ENCODE measurements around the gene DHRS7B. TPM values are rescaled to one million over a fixed set of nuclear protein-coding genes. Genes with fewer than 3 reads are reported as not detected.

DHRS7B gene
- polyA plus RNA-seq, 1 donor from 2014 or later, result 35.8 TPM

DNA sequence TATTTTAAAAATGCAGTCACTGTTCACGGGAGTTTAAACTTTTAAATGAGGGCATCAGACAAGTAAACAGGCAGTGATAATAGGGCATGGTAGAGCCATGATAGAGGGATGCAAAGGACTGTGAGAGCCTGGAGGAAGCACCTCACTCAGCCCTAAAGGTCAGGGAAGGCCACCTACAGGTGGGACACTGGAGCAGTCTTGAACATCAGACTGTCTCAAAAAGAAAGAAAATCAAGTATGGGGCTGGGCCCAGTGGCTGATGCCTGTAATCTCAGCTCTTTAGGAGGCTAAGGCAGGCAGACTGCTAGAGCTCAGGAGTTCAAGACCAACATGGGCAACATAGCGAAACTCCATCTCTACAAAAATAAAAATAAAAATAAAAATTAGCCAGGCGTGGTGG lies 31.0 kb upstream of the DHRS7B start:
- H3K9me3 ChIP-seq (ENCODE audit: low read length), result no peaks in the 10 kb centered on the region
- H3K36me3 ChIP-seq (ENCODE audit: insufficient read depth, low read length), result no peaks in the 10 kb centered on the region
- no peak overlapping the region for H3K9ac ChIP-seq (ENCODE audit: low read length)
- H3F3A ChIP-seq (ENCODE audit: insufficient read depth, low read length, poor library complexity, severe bottlenecking), result no peaks in the 10 kb centered on the region
- H3K9me2 ChIP-seq (ENCODE audit: insufficient read depth, low read length), result no peaks in the 10 kb centered on the region
- H2AFZ ChIP-seq (ENCODE audit: low read depth, low read length), result no peak overlapping the region
- TF ChIP-seq SMC3 (conservative IDR thresholded peaks at IDR 0.05; ENCODE audit: poor library complexity) (no peak), RAD21 (conservative IDR thresholded peaks at IDR 0.05) (no peak), EZH2 (IDR thresholded peaks at IDR 0.05; ENCODE audit: borderline replicate concordance, insufficient read depth, low read length, poor library complexity, severe bottlenecking) (no peak), EP300 (conservative IDR thresholded peaks at IDR 0.05; ENCODE audit: poor library complexity, severe bottlenecking) (no peak), TAF1 (IDR thresholded peaks at IDR 0.05; ENCODE audit: low read depth) (no peak), POLR2AphosphoS5 (IDR thresholded peaks at IDR 0.05) (no peak), MXI1 (conservative IDR thresholded peaks at IDR 0.05; ENCODE audit: poor library complexity, severe bottlenecking) (no peak)
- TF ChIP-seq, protein P1, sequence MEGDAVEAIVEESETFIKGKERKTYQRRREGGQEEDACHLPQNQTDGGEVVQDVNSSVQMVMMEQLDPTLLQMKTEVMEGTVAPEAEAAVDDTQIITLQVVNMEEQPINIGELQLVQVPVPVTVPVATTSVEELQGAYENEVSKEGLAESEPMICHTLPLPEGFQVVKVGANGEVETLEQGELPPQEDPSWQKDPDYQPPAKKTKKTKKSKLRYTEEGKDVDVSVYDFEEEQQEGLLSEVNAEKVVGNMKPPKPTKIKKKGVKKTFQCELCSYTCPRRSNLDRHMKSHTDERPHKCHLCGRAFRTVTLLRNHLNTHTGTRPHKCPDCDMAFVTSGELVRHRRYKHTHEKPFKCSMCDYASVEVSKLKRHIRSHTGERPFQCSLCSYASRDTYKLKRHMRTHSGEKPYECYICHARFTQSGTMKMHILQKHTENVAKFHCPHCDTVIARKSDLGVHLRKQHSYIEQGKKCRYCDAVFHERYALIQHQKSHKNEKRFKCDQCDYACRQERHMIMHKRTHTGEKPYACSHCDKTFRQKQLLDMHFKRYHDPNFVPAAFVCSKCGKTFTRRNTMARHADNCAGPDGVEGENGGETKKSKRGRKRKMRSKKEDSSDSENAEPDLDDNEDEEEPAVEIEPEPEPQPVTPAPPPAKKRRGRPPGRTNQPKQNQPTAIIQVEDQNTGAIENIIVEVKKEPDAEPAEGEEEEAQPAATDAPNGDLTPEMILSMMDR (IDR thresholded peaks at IDR 0.05; ENCODE audit: poor library complexity, severe bottlenecking), result no peak
- TF ChIP-seq, protein P2, sequence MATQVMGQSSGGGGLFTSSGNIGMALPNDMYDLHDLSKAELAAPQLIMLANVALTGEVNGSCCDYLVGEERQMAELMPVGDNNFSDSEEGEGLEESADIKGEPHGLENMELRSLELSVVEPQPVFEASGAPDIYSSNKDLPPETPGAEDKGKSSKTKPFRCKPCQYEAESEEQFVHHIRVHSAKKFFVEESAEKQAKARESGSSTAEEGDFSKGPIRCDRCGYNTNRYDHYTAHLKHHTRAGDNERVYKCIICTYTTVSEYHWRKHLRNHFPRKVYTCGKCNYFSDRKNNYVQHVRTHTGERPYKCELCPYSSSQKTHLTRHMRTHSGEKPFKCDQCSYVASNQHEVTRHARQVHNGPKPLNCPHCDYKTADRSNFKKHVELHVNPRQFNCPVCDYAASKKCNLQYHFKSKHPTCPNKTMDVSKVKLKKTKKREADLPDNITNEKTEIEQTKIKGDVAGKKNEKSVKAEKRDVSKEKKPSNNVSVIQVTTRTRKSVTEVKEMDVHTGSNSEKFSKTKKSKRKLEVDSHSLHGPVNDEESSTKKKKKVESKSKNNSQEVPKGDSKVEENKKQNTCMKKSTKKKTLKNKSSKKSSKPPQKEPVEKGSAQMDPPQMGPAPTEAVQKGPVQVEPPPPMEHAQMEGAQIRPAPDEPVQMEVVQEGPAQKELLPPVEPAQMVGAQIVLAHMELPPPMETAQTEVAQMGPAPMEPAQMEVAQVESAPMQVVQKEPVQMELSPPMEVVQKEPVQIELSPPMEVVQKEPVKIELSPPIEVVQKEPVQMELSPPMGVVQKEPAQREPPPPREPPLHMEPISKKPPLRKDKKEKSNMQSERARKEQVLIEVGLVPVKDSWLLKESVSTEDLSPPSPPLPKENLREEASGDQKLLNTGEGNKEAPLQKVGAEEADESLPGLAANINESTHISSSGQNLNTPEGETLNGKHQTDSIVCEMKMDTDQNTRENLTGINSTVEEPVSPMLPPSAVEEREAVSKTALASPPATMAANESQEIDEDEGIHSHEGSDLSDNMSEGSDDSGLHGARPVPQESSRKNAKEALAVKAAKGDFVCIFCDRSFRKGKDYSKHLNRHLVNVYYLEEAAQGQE (IDR thresholded peaks at IDR 0.05; ENCODE audit: borderline replicate concordance), result no peak
- no peaks in the 10 kb centered on the region for H4K20me1 ChIP-seq (ENCODE audit: insufficient read depth)
- H3K27me3 ChIP-seq (ENCODE audit: insufficient read depth, low read depth, low read length), result no peaks in the 10 kb centered on the region
- H3K4me2 ChIP-seq (ENCODE audit: low read length), result no peak overlapping the region
- no peak overlapping the region for H3K27ac ChIP-seq (ENCODE audit: low read length)
- H3K4me3 ChIP-seq (ENCODE audit: low read length), result no peak overlapping the region
- H3K79me2 ChIP-seq (replicated peaks; ENCODE audit: insufficient read depth, low read length), result no peaks in the 10 kb centered on the region

DNA sequence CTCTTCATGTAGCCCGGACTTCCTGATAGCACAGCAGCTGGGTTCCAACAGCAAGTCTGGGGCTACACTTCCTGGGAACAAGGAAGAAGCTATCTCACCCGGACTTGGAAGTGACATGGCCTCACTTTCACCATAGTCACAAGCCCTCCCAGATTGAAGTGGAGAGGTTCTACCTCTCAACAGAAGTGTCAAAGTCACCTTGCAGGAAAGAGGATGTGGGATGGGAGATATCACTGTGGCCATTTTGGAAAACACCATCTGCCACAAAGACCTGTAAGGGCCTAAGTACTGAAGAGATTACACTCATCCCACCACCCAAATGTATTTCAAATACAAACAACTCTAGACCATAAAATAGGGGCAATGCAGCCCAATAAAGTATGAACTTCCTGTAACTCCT lies 29.9 kb upstream of the DHRS7B start:
- H3K4me2 ChIP-seq (ENCODE audit: low read length), result no peak overlapping the region
- H3K9me3 ChIP-seq (ENCODE audit: low read length), result no peaks in the 10 kb centered on the region
- TF ChIP-seq EZH2 (IDR thresholded peaks at IDR 0.05; ENCODE audit: borderline replicate concordance, insufficient read depth, low read length, poor library complexity, severe bottlenecking) (no peak), POLR2AphosphoS5 (IDR thresholded peaks at IDR 0.05) (no peak), SMC3 (conservative IDR thresholded peaks at IDR 0.05; ENCODE audit: poor library complexity) (no peak), TAF1 (IDR thresholded peaks at IDR 0.05; ENCODE audit: low read depth) (no peak), RAD21 (conservative IDR thresholded peaks at IDR 0.05) (no peak), MXI1 (conservative IDR thresholded peaks at IDR 0.05; ENCODE audit: poor library complexity, severe bottlenecking) (no peak), EP300 (conservative IDR thresholded peaks at IDR 0.05; ENCODE audit: poor library complexity, severe bottlenecking) (no peak)
- TF ChIP-seq, protein P2 (IDR thresholded peaks at IDR 0.05; ENCODE audit: borderline replicate concordance), result no peak
- TF ChIP-seq, protein P1 (IDR thresholded peaks at IDR 0.05; ENCODE audit: poor library complexity, severe bottlenecking), result no peak
- no peaks in the 10 kb centered on the region for H3K79me2 ChIP-seq (replicated peaks; ENCODE audit: insufficient read depth, low read length)
- no peak overlapping the region for H3K4me3 ChIP-seq (ENCODE audit: low read length)
- H3K9me2 ChIP-seq (ENCODE audit: insufficient read depth, low read length), result no peaks in the 10 kb centered on the region
- H2AFZ ChIP-seq (ENCODE audit: low read depth, low read length), result no peak overlapping the region
- H3K9ac ChIP-seq (ENCODE audit: low read length), result no peak overlapping the region
- H3K27ac ChIP-seq (ENCODE audit: low read length), result no peak overlapping the region
- H3K27me3 ChIP-seq (ENCODE audit: insufficient read depth, low read depth, low read length), result no peaks in the 10 kb centered on the region
- no peaks in the 10 kb centered on the region for H4K20me1 ChIP-seq (ENCODE audit: insufficient read depth)
- no peaks in the 10 kb centered on the region for H3F3A ChIP-seq (ENCODE audit: insufficient read depth, low read length, poor library complexity, severe bottlenecking)
- no peaks in the 10 kb centered on the region for H3K36me3 ChIP-seq (ENCODE audit: insufficient read depth, low read length)
